Hepatocyte (in vitro differentiated cells): Measurements from ENCODE around the gene LRRC52. TPM values are rescaled to one million over a fixed set of nuclear protein-coding genes. Genes with fewer than 3 reads are reported as not detected.

Source experiments
- DNase-seq: peaks from one replicate; pipeline ENCODE4 v3.0.0-alpha.2; 2016; ENCODE audit warnings: low spot score
- H2AFZ ChIP-seq: fragments of 200-600 bp; sonication (generic); 2 replicates; pipeline ENCODE4 v1.6.0; 2016; ENCODE audit warnings: antibody characterized with exemption, mild to moderate bottlenecking
- H3K27ac ChIP-seq: fragments of 200-600 bp; sonication (generic); 2 replicates; pipeline ENCODE4 v1.5.1; 2016; ENCODE audit warnings: mild to moderate bottlenecking
- H3K27me3 ChIP-seq: fragments of 200-600 bp; sonication (generic); 2 replicates; pipeline ENCODE4 v1.6.1; 2016
- H3K36me3 ChIP-seq: fragments of 200-600 bp; sonication (generic); replicated peaks from 2 replicates; pipeline ENCODE4 v1.5.1; 2016; ENCODE audit warnings: low read depth; ENCODE audit not compliant: insufficient read depth
- H3K4me1 ChIP-seq: fragments of 200-600 bp; sonication (generic); 2 replicates; pipeline ENCODE4 v1.5.1; 2016; ENCODE audit warnings: mild to moderate bottlenecking, moderate library complexity; ENCODE audit not compliant: insufficient read depth
- H3K4me2 ChIP-seq: fragments of 200-600 bp; sonication (generic); 2 replicates; pipeline ENCODE4 v1.6.0; 2016
- H3K4me3 ChIP-seq: fragments of 200-600 bp; sonication (generic); 2 replicates; pipeline ENCODE4 v1.5.1; 2016; ENCODE audit warnings: mild to moderate bottlenecking
- H3K79me2 ChIP-seq: fragments of 200-600 bp; sonication (generic); 2 replicates; pipeline ENCODE4 v1.6.0; 2017; ENCODE audit warnings: mild to moderate bottlenecking
- H3K9me2 ChIP-seq: fragments of 200-600 bp; sonication (generic); replicated peaks from 2 replicates; pipeline ENCODE4 v1.6.0; 2017; ENCODE audit warnings: mild to moderate bottlenecking; ENCODE audit not compliant: insufficient read depth
- H3K9me3 ChIP-seq: fragments of 200-600 bp; sonication (generic); 2 replicates; pipeline ENCODE4 v1.5.1; 2016; ENCODE audit warnings: low read depth, mild to moderate bottlenecking
- H4K20me1 ChIP-seq: fragments of 200-600 bp; sonication (generic); 2 replicates; pipeline ENCODE4 v1.6.0; 2016; ENCODE audit warnings: mild to moderate bottlenecking; ENCODE audit not compliant: insufficient read depth, poor library complexity, severe bottlenecking
- EZH2 ChIP-seq: fragments of 200-600 bp; sonication (generic); IDR thresholded peaks from 2 replicates; pipeline ENCODE4 v1.6.1; 2016; ENCODE audit warnings: antibody characterized with exemption, mild to moderate bottlenecking, borderline replicate concordance
- EZH2phosphoT487 ChIP-seq: fragments of 200-600 bp; sonication (generic); IDR thresholded peaks from one replicate; pipeline ENCODE4 v1.6.1; 2018; ENCODE audit warnings: antibody characterized with exemption, mild to moderate bottlenecking, low read depth, moderate library complexity; ENCODE audit not compliant: unreplicated experiment, severe bottlenecking
- WGBS: methylation state at CpG from one replicate; pipeline ENCODE4 v1.1.6; 2016; ENCODE audit warnings: low lambda C conversion rate; ENCODE audit errors: missing lambda C conversion rate; 5-methylcytosine and 5-hydroxymethylcytosine counted together
- polyA plus RNA-seq: library from polyadenylated mRNA; unstranded; fragments of >200 nt; fragmentation: Nextera tagmentation; extraction: Ambion mirVana; gene quantifications from 2 replicates; pipeline ENCODE4 v1.2.1, GENCODE V29; 2016
- total RNA-seq: library from RNA; depleted of rRNA; stranded (reverse); fragments of >200 nt; gene quantifications from 2 replicates; pipeline ENCODE4 v1.2.3, GENCODE V29; 2014
- TF ChIP-seq, protein P1 (sequence below): fragments of 200-600 bp; sonication (generic); IDR thresholded peaks from 2 replicates; pipeline ENCODE4 v1.5.1; 2016; ENCODE audit warnings: antibody characterized with exemption, mild to moderate bottlenecking; ENCODE audit not compliant: poor library complexity

The LRRC52 gene
- total and polyA plus RNA-seq, 2 experiments from 2014 or later: not detected

DNA sequence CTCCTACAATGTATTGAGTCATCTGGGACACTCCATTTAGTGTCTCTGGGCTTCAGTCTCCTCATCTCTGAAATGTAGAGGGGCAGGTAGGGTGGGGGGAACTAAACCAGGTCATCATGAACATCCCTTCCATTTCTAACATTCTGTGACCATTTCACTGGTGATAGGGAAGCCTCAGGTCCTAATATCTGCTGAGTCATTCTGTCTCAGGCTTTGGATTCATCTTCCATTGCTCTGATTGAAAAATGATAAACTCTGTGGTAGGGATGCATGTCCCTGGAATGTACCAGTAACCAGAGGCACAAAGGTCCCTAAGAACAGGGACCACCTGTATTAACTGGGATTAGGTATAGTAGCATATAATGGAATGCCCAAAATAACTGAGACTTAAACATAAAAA is 36.2 kb upstream of the LRRC52 start:
- no peaks in the 10 kb centered on the region for H3K9me2 ChIP-seq
- no peaks in the 10 kb centered on the region for H3K27me3 ChIP-seq
- no peak for DNase-seq
- no peaks in the 10 kb centered on the region for H3K4me1 ChIP-seq
- H3K79me2 ChIP-seq: no peaks in the 10 kb centered on the region
- no peaks in the 10 kb centered on the region for H3K9me3 ChIP-seq
- H3K4me2 ChIP-seq: no peak overlapping the region
- no peak overlapping the region for H2AFZ ChIP-seq
- TF ChIP-seq EZH2phosphoT487 (no peak), EZH2 (no peak)
- TF ChIP-seq, protein P1, sequence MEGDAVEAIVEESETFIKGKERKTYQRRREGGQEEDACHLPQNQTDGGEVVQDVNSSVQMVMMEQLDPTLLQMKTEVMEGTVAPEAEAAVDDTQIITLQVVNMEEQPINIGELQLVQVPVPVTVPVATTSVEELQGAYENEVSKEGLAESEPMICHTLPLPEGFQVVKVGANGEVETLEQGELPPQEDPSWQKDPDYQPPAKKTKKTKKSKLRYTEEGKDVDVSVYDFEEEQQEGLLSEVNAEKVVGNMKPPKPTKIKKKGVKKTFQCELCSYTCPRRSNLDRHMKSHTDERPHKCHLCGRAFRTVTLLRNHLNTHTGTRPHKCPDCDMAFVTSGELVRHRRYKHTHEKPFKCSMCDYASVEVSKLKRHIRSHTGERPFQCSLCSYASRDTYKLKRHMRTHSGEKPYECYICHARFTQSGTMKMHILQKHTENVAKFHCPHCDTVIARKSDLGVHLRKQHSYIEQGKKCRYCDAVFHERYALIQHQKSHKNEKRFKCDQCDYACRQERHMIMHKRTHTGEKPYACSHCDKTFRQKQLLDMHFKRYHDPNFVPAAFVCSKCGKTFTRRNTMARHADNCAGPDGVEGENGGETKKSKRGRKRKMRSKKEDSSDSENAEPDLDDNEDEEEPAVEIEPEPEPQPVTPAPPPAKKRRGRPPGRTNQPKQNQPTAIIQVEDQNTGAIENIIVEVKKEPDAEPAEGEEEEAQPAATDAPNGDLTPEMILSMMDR: no peak
- no peaks in the 10 kb centered on the region for H4K20me1 ChIP-seq
- H3K4me3 ChIP-seq: no peak overlapping the region
- no peaks in the 10 kb centered on the region for H3K36me3 ChIP-seq
- H3K27ac ChIP-seq: no peak overlapping the region

DNA sequence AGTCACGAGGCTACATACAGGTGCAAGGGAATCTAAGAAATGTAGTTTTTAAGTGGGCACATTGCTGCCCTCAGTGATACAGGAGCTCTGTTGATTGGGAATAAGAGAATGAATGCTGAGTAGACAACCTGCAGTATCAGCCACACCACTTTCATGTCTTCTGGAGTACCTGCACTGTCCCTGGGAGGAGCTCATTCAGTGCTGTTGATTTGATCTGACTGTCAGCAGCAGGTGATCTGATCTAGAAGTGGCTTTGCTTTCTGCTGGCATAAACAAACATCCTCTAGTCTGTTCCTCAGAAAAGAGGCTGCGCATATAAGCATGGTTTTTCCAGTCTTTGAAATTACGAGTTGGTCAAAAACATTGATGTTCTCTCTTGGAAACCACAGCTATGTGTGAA is 35.5 kb upstream of the LRRC52 start:
- no peaks in the 10 kb centered on the region for H3K27me3 ChIP-seq
- no peak overlapping the region for H2AFZ ChIP-seq
- H3K9me3 ChIP-seq: no peaks in the 10 kb centered on the region
- no peak overlapping the region for H3K4me2 ChIP-seq
- H3K4me3 ChIP-seq: no peak overlapping the region
- H3K27ac ChIP-seq: no peak overlapping the region
- 80% methylated on average over 3 of the region's 3 CpGs for WGBS
- no peak for DNase-seq
- H3K36me3 ChIP-seq: no peaks in the 10 kb centered on the region
- H4K20me1 ChIP-seq: no peaks in the 10 kb centered on the region
- TF ChIP-seq EZH2: no peak
- TF ChIP-seq EZH2phosphoT487: no peak
- TF ChIP-seq, protein P1: no peak
- H3K79me2 ChIP-seq: no peaks in the 10 kb centered on the region
- H3K4me1 ChIP-seq: no peaks in the 10 kb centered on the region
- no peaks in the 10 kb centered on the region for H3K9me2 ChIP-seq

GRCh38 chr1:165512816-165513215 is 31.0 kb upstream of the LRRC52 start:
- Histone ChIP-seq H4K20me1 (no peaks in the 10 kb centered on the region), H3K79me2 (no peaks in the 10 kb centered on the region), H3K27ac (no peak overlapping the region), H3K36me3 (no peaks in the 10 kb centered on the region), H3K27me3 (no peaks in the 10 kb centered on the region), H3K9me2 (no peaks in the 10 kb centered on the region), H2AFZ (no peak overlapping the region), H3K9me3 (no peaks in the 10 kb centered on the region), H3K4me1 (no peaks in the 10 kb centered on the region), H3K4me3 (no peak overlapping the region), H3K4me2 (no peak overlapping the region)
- WGBS: 65% methylated on average over 6 of the region's 6 CpGs
- TF ChIP-seq EZH2phosphoT487 (no peak), EZH2 (no peak)
- TF ChIP-seq, protein P1: no peak
- no peak for DNase-seq

GRCh38 chr1:165516469-165516868 is 27.3 kb upstream of the LRRC52 start:
- Histone ChIP-seq H2AFZ (no peak overlapping the region), H4K20me1 (no peaks in the 10 kb centered on the region), H3K4me2 (no peak overlapping the region), H3K27ac (no peak overlapping the region), H3K9me3 (no peaks in the 10 kb centered on the region), H3K36me3 (no peaks in the 10 kb centered on the region), H3K9me2 (no peaks in the 10 kb centered on the region), H3K4me1 (no peaks in the 10 kb centered on the region), H3K4me3 (no peak overlapping the region), H3K79me2 (no peaks in the 10 kb centered on the region), H3K27me3 (no peaks in the 10 kb centered on the region)
- WGBS: no CpG with 5 or more reads among the region's 2 CpGs
- TF ChIP-seq EZH2phosphoT487: no peak
- no peak for DNase-seq
